Trophoblast cell (in vitro differentiated cells and primary cell): ENCODE results near the gene MX2.

ENCODE experiments used
- DNase-seq, 2 donors: peaks; one replicate each; pipeline ENCODE4 v3.0.0-alpha.2; 2016
- H2AFZ ChIP-seq: 2 replicates; pipeline ENCODE4 v1.6.1; 2013; ENCODE audit warnings: low read length, moderate library complexity, mild to moderate bottlenecking; ENCODE audit not compliant: insufficient read depth, poor library complexity
- H2AK5ac ChIP-seq: 2 replicates; pipeline ENCODE4 v1.6.1; 2013; ENCODE audit warnings: mild to moderate bottlenecking, low read length
- H2BK120ac ChIP-seq: 2 replicates; pipeline ENCODE4 v1.6.1; 2013; ENCODE audit warnings: low read length, mild to moderate bottlenecking, moderate library complexity; ENCODE audit not compliant: insufficient read depth, poor library complexity
- H2BK12ac ChIP-seq: 2 replicates; pipeline ENCODE4 v1.6.1; 2013; ENCODE audit warnings: mild to moderate bottlenecking, low read length, moderate library complexity
- H2BK5ac ChIP-seq: 2 replicates; pipeline ENCODE4 v1.6.1; 2013; ENCODE audit warnings: low read length, low read depth, moderate library complexity, mild to moderate bottlenecking; ENCODE audit not compliant: poor library complexity
- H3K14ac ChIP-seq: 2 replicates; pipeline ENCODE4 v1.6.1; 2013; ENCODE audit warnings: mild to moderate bottlenecking, low read length
- H3K18ac ChIP-seq: 2 replicates; pipeline ENCODE4 v1.6.1; 2013; ENCODE audit warnings: mild to moderate bottlenecking, low read length
- H3K23ac ChIP-seq: 2 replicates; pipeline ENCODE4 v1.6.1; 2013; ENCODE audit warnings: low read length
- H3K27ac ChIP-seq: 2 replicates; pipeline ENCODE4 v1.5.1; 2013; ENCODE audit warnings: low read depth, mild to moderate bottlenecking, inconsistent platforms, low read length, moderate library complexity
- H3K27me3 ChIP-seq: 2 replicates; pipeline ENCODE4 v1.6.1; 2013; ENCODE audit warnings: inconsistent platforms, mild to moderate bottlenecking, low read length, moderate library complexity; ENCODE audit not compliant: insufficient read depth
- H3K36me3 ChIP-seq, 2 experiments: 1 replicate in 1 of 2; 2 replicates in 1 of 2; pipeline ENCODE4 v1.6.1; 2013; ENCODE audit warnings: low read length in 2 of 2, mild to moderate bottlenecking in 2 of 2, moderate library complexity in 1 of 2; ENCODE audit not compliant: insufficient read depth in 2 of 2, control insufficient read depth in 1 of 2
- H3K4ac ChIP-seq: 2 replicates; pipeline ENCODE4 v1.6.1; 2013; ENCODE audit warnings: low read depth, mild to moderate bottlenecking, low read length, moderate library complexity
- H3K4me1 ChIP-seq, 2 experiments: 1 replicate in 1 of 2; 2 replicates in 1 of 2; pipeline ENCODE4 v1.6.1; 2013; ENCODE audit warnings: low read length in 2 of 2, mild to moderate bottlenecking in 2 of 2, moderate library complexity in 1 of 2; ENCODE audit not compliant: insufficient read depth in 2 of 2, control insufficient read depth in 1 of 2
- H3K4me2 ChIP-seq: 2 replicates; pipeline ENCODE4 v1.6.1; 2013; ENCODE audit warnings: inconsistent platforms, mild to moderate bottlenecking, low read length, moderate library complexity
- H3K4me3 ChIP-seq: 2 replicates; pipeline ENCODE4 v1.5.1; 2013; ENCODE audit warnings: mild to moderate bottlenecking, low read depth, low read length, inconsistent platforms
- H3K79me1 ChIP-seq: one replicate; pipeline ENCODE4 v1.6.1; 2013; ENCODE audit warnings: low read length
- H3K79me2 ChIP-seq: 2 replicates; pipeline ENCODE4 v1.6.1; 2013; ENCODE audit warnings: low read length, mild to moderate bottlenecking; ENCODE audit not compliant: control insufficient read depth, insufficient read depth, poor library complexity
- H3K9ac ChIP-seq: 2 replicates; pipeline ENCODE4 v1.6.1; 2013; ENCODE audit warnings: mild to moderate bottlenecking, low read length
- H3K9me3 ChIP-seq: 2 replicates; pipeline ENCODE4 v1.6.1; 2013; ENCODE audit warnings: low read depth, mild to moderate bottlenecking, control low read depth, inconsistent platforms, low read length; ENCODE audit not compliant: insufficient read depth
- H4K12ac ChIP-seq: 2 replicates; pipeline ENCODE4 v1.6.1; 2013; ENCODE audit warnings: low read depth, mild to moderate bottlenecking, low read length, moderate library complexity
- H4K8ac ChIP-seq: 2 replicates; pipeline ENCODE4 v1.6.1; 2013; ENCODE audit warnings: low read depth, mild to moderate bottlenecking, low read length, moderate library complexity
- H4K91ac ChIP-seq: one replicate; pipeline ENCODE4 v1.6.1; 2013; ENCODE audit warnings: low read depth, mild to moderate bottlenecking, low read length, moderate library complexity
- WGBS: extraction: QIAGEN DNeasy Blood & Tissue Kit; methylation state at CpG from one replicate; pipeline ENCODE4 v1.1.7; 2013; ENCODE audit warnings: missing lambda C conversion rate; ENCODE audit not compliant: insufficient read length, insufficient coverage; ENCODE audit errors: extremely low coverage; 5-methylcytosine and 5-hydroxymethylcytosine counted together

The MX2 gene

DNA sequence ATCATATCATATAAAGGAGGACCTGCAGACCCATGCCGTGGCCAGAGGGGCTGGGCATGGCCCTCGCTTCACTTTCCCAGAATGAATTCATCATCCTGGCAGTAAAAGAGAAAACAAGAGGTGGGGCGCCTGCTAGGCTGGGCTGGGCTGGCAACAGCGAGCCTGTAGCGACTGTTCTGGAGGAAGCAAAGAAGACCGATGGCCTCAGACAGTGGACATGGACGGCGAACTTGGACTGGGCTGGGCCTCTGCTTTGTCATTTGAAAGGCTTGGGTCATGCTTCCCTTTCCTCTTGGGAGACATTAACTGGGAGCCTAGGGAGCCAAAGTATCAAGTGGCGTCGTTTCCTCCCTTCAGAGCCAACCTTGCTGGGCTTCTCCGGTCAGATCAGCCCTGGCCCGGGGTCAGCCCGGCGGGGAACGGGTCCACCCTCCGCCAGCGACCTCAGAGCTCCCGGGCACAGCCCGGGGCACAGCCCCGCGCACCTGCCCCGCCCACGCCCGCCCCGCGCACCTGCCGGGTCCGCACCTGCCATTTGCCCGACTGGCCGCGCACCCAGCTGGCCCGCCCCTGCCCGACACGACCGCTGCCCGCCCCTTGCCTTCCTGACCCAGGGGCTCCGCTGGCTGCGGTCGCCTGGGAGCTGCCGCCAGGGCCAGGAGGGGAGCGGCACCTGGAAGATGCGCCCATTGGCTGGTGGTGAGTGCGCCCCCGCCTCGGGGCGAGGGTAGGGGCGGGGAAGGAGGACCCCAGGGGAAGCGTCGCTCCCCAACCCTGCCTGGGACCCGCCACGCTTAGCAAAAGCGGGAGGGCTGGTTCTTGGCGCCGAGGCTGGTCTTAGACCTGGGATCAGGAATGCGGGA is 45.4 kb upstream of the MX2 start, which contains the start of gene FAM3B:
Gene FAM3B, plus strand, starts transcription at position 602 of the 863 bp plus-strand sequence. Its CDS starts 79 bp downstream, at position 681.
- peaks cover 4 to 10% of the 10 kb centered on the region in 2 experiments for H3K4me1 ChIP-seq
- peak within 1 kb of the TSS; percentile 51 for H4K12ac ChIP-seq
- no peaks in the 10 kb centered on the region for H3K79me2 ChIP-seq
- H3K9me3 ChIP-seq, result peaks cover 2% of the 10 kb centered on the region
- H3K27me3 ChIP-seq, result peaks cover 22% of the 10 kb centered on the region
- no peak within 1 kb of the TSS for H2BK5ac ChIP-seq
- H4K8ac ChIP-seq, result no peak within 1 kb of the TSS
- peak within 1 kb of the TSS; percentile 85 for H3K4me2 ChIP-seq
- no peak within 1 kb of the TSS for H4K91ac ChIP-seq
- peak; percentile 21 to 22 for DNase-seq
- no peak within 1 kb of the TSS for H2BK120ac ChIP-seq
- H3K79me1 ChIP-seq, result no peaks in the 10 kb centered on the region
- H3K14ac ChIP-seq, result no peak within 1 kb of the TSS
- H2AFZ ChIP-seq, result peak within 1 kb of the TSS; percentile 30
- no CpG with 5 or more reads among the region's 55 CpGs for WGBS
- no peaks in the 10 kb centered on the region for H3K36me3 ChIP-seq
- no peak within 1 kb of the TSS for H2AK5ac ChIP-seq
- H3K18ac ChIP-seq, result no peak within 1 kb of the TSS
- H3K4me3 ChIP-seq, result no peak within 1 kb of the TSS
- H3K23ac ChIP-seq, result no peak within 1 kb of the TSS
- H3K9ac ChIP-seq, result no peak within 1 kb of the TSS
- H3K4ac ChIP-seq, result no peak within 1 kb of the TSS
- H3K27ac ChIP-seq, result no peak within 1 kb of the TSS
- H2BK12ac ChIP-seq, result no peak within 1 kb of the TSS

- Histone ChIP-seq H4K8ac (no peak overlapping the region), H3K79me1 (no peaks in the 10 kb centered on the region), H3K27ac (no peak overlapping the region), H3K36me3 (no peaks in the 10 kb centered on the region), H2BK120ac (no peak overlapping the region), H4K12ac (no peak overlapping the region), H3K18ac (no peak overlapping the region), H3K9ac (no peak overlapping the region), H4K91ac (no peak overlapping the region), H2BK5ac (no peak overlapping the region), H3K79me2 (no peaks in the 10 kb centered on the region), H3K4me2 (peak overlapping the region; percentile 85), H2AK5ac (no peak overlapping the region), H3K9me3 (peaks cover 2% of the 10 kb centered on the region), H3K4me3 (no peak overlapping the region), H3K14ac (no peak overlapping the region), H3K4ac (no peak overlapping the region), H3K4me1 (peaks cover 4 to 10% of the 10 kb centered on the region in 2 experiments), H2AFZ (peak overlapping the region; percentile 30), H3K27me3 (peaks cover 22% of the 10 kb centered on the region), H2BK12ac (no peak overlapping the region), H3K23ac (no peak overlapping the region)
- DNase-seq, result no peak
- no CpG with 5 or more reads among the region's 19 CpGs for WGBS
Observed at GRCh38 chr21:41317063-41317392, 44.8 kb upstream of the MX2 start.

DNA sequence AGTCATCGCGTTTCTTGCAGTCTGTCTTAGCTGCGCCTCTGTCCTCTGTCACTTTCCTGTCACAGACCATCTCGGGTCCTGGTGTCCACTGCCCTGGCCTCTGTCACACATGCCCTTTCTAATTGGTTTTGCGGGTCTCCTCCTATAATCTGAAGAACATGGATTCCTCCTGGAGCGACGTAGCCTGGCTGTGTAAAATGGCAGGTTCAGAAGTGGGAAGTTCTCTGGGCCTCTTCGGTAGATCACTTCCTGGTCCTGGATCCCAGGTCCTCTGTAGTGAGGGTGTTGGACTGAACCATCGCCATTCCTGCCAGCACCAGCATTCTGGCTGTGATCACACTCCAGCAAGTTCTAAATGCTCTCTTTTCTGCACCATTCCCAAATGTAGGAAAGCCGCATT is 44.4 kb upstream of the MX2 start:
- Histone ChIP-seq H3K27ac (no peak overlapping the region), H3K79me1 (no peaks in the 10 kb centered on the region), H2BK120ac (no peak overlapping the region), H3K36me3 (no peaks in the 10 kb centered on the region), H3K4me2 (peak overlapping the region; percentile 85), H2AFZ (no peak overlapping the region), H3K4ac (no peak overlapping the region), H3K4me1 (peaks cover 4 to 10% of the 10 kb centered on the region in 2 experiments), H3K14ac (no peak overlapping the region), H3K9me3 (peaks cover 2% of the 10 kb centered on the region), H3K9ac (no peak overlapping the region), H3K4me3 (no peak overlapping the region), H4K8ac (no peak overlapping the region), H2BK5ac (no peak overlapping the region), H3K18ac (no peak overlapping the region), H2BK12ac (no peak overlapping the region), H3K79me2 (no peaks in the 10 kb centered on the region), H4K91ac (no peak overlapping the region), H3K23ac (no peak overlapping the region), H4K12ac (no peak overlapping the region), H2AK5ac (no peak overlapping the region), H3K27me3 (peaks cover 22% of the 10 kb centered on the region)
- DNase-seq, result peak in 1 of 2 donors; percentile 28
- no CpG with 5 or more reads among the region's 10 CpGs for WGBS

- H3K4ac ChIP-seq, result no peak overlapping the region
- no peak overlapping the region for H3K27ac ChIP-seq
- H3K14ac ChIP-seq, result no peak overlapping the region
- H3K4me2 ChIP-seq, result no peak overlapping the region
- peaks cover 4 to 10% of the 10 kb centered on the region in 2 experiments for H3K4me1 ChIP-seq
- no peak overlapping the region for H3K23ac ChIP-seq
- no peak overlapping the region for H4K91ac ChIP-seq
- no peak for DNase-seq
- no peak overlapping the region for H3K4me3 ChIP-seq
- no peak overlapping the region for H2BK12ac ChIP-seq
- H3K79me2 ChIP-seq, result no peaks in the 10 kb centered on the region
- no peaks in the 10 kb centered on the region for H3K36me3 ChIP-seq
- no peak overlapping the region for H2AK5ac ChIP-seq
- H2BK5ac ChIP-seq, result no peak overlapping the region
- H3K18ac ChIP-seq, result no peak overlapping the region
- no peaks in the 10 kb centered on the region for H3K79me1 ChIP-seq
- peaks cover 22% of the 10 kb centered on the region for H3K27me3 ChIP-seq
- no peak overlapping the region for H2BK120ac ChIP-seq
- H2AFZ ChIP-seq, result no peak overlapping the region
- no peak overlapping the region for H3K9ac ChIP-seq
- no CpG with 5 or more reads among the region's 9 CpGs for WGBS
- no peaks in the 10 kb centered on the region for H3K9me3 ChIP-seq
- no peak overlapping the region for H4K12ac ChIP-seq
- H4K8ac ChIP-seq, result no peak overlapping the region
Observed at GRCh38 chr21:41318218-41318617, 43.6 kb upstream of the MX2 start.
